Measurements from ENCODE around the gene AP2A2. TPM values are rescaled to one million over a fixed set of nuclear protein-coding genes. Genes with fewer than 3 reads are reported as not detected.

The AP2A2 gene
- total RNA-seq, 1 experiment from 2014 or later, result 92.9 TPM

GRCh38 chr11:1049911-1050580 is 124.4 kb downstream of the AP2A2 start:
- H3K4me3 Mint-ChIP-seq (ENCODE audit: low read depth, unreplicated experiment), result no peak overlapping the region
- H3K4me1 Mint-ChIP-seq (ENCODE audit: low read depth, unreplicated experiment), result peaks cover 14% of the 10 kb centered on the region
- CTCF ChIA-PET, result interaction anchor here (1.3 to 1.6 kb wide), 3 partner anchors 98 to 202 kb away, joined by 4 to 6 read pairs (median 6); no protein-coding TSS in a partner anchor
- H3K36me3 Mint-ChIP-seq (ENCODE audit: insufficient read depth, unreplicated experiment), result peaks cover 7% of the 10 kb centered on the region
- DNase-seq, result no peak
- no peak overlapping the region for H3K27ac Mint-ChIP-seq (ENCODE audit: unreplicated experiment)
- H3K27me3 Mint-ChIP-seq (ENCODE audit: unreplicated experiment), result peaks cover 36% of the 10 kb centered on the region
- no peak for TF ChIP-seq CTCF (IDR thresholded peaks at IDR 0.05; ENCODE audit: unreplicated experiment)
- BruUV-seq (replicated peaks), result no TSS peak
- intact Hi-C loops (cut with micrococcal nuclease; ENCODE audit: unreplicated experiment), result loop anchor here (10.0 kb wide), 2 partner anchors 125 to 195 kb away; partner anchors contain the start of gene AP2A2
- peaks cover 2% of the 10 kb centered on the region for H3K9me3 Mint-ChIP-seq (ENCODE audit: low read depth, unreplicated experiment)

- H3K36me3 Mint-ChIP-seq (ENCODE audit: insufficient read depth, unreplicated experiment), result peaks cover 7% of the 10 kb centered on the region
- intact Hi-C loops (cut with micrococcal nuclease; ENCODE audit: unreplicated experiment), result loop anchor here (10.0 kb wide), 1 partner anchor 196 kb away; no protein-coding TSS in a partner anchor
- no peak overlapping the region for H3K4me3 Mint-ChIP-seq (ENCODE audit: low read depth, unreplicated experiment)
- H3K27me3 Mint-ChIP-seq (ENCODE audit: unreplicated experiment), result peaks cover 29% of the 10 kb centered on the region
- peak; percentile 92 for TF ChIP-seq CTCF (IDR thresholded peaks at IDR 0.05; ENCODE audit: unreplicated experiment)
- CTCF ChIA-PET, result interaction anchor here (0.9 to 1.6 kb wide), 7 partner anchors 8 to 202 kb away, joined by 3 to 6 read pairs (median 4); no protein-coding TSS in a partner anchor
- H3K27ac Mint-ChIP-seq (ENCODE audit: unreplicated experiment), result no peak overlapping the region
- DNase-seq, result peak; percentile 89
- H3K4me1 Mint-ChIP-seq (ENCODE audit: low read depth, unreplicated experiment), result peaks cover 18% of the 10 kb centered on the region
- H3K9me3 Mint-ChIP-seq (ENCODE audit: low read depth, unreplicated experiment), result no peaks in the 10 kb centered on the region
- BruUV-seq (replicated peaks), result no TSS peak
These were observed 125.1 kb downstream of the AP2A2 start for GRCh38 chr11:1050581-1051355.

- DNase-seq, result no peak
- Mint-ChIP-seq H3K36me3 (ENCODE audit: insufficient read depth, unreplicated experiment) (peaks cover 7% of the 10 kb centered on the region), H3K27ac (ENCODE audit: unreplicated experiment) (no peak overlapping the region), H3K27me3 (ENCODE audit: unreplicated experiment) (peaks cover 26% of the 10 kb centered on the region), H3K4me3 (ENCODE audit: low read depth, unreplicated experiment) (no peak overlapping the region), H3K9me3 (ENCODE audit: low read depth, unreplicated experiment) (no peaks in the 10 kb centered on the region), H3K4me1 (ENCODE audit: low read depth, unreplicated experiment) (peaks cover 18% of the 10 kb centered on the region)
- CTCF ChIA-PET, result interaction anchor here (0.9 to 1.6 kb wide), 7 partner anchors 9 to 203 kb away, joined by 3 to 6 read pairs (median 4); no protein-coding TSS in a partner anchor
- no peak for TF ChIP-seq CTCF (IDR thresholded peaks at IDR 0.05; ENCODE audit: unreplicated experiment)
- intact Hi-C loops (cut with micrococcal nuclease; ENCODE audit: unreplicated experiment), result loop anchor here (10.0 kb wide), 1 partner anchor 197 kb away; no protein-coding TSS in a partner anchor
- BruUV-seq (replicated peaks), result no TSS peak
These were observed 125.9 kb downstream of the AP2A2 start for GRCh38 chr11:1051356-1052132.
